ENCODE data around the gene MICALL2. TPM values are rescaled to one million over a fixed set of nuclear protein-coding genes. Genes with fewer than 3 reads are reported as not detected.

Gene MICALL2
- total RNA-seq, 1 donor from 2014 or later, result 4.2 TPM

DNA sequence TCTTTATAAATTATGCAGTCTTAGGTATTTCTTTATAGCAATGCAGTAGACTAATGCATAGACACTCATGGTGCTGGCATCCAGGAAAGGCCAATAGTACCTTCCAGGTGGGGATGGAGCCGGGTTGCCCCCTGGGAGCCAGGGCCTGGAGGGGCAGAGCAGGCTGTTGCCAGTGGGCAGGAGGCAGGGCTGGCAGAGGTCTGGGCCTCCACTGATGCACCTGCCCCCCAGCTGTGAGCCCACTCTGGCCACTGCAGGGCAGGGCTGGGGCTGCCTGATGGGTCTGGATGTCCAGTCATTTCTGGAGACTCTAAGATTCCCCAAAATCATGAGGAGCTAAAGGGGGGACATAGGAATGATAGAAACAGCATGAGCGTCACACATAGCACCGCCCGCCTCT, 66.7 kb downstream of the MICALL2 start:
- no peak for DNase-seq

GRCh38 chr7:1391449-1391848, 67.8 kb downstream of the MICALL2 start:
- no peak for DNase-seq

DNA sequence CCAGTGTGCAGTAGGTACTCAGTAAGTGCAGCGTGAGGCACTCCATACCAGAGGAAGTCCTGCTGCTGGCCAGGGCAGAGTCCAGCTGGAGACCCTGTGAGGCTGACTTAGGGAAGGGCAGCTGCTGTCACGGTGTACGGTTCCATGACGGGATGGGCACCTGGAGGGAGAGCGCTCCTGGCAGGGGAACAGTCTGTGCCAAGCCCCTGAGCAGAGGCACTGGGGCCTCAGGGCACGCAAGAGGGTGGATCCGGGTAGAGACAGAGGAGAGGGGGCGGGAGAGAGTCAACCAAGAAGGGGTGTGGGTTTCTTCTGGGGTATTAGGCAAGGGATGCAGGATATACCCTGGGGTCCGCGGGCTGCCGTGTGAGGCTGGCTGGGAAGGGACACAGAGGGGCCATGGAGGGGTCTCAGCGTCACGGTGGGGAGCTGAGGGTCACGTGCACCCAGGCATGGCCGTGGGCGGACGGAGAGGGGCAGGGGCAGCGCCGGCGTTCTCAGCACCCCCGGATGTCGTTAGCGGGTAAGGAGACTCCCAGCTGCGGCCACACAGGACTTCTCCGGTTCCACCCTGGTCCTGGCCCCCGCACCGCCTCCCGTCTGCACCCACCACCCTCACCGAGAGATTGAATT, 70.5 kb downstream of the MICALL2 start:
- DNase-seq, result no peak

- no peak for DNase-seq
These were observed 71.1 kb downstream of the MICALL2 start for GRCh38 chr7:1388021-1388702.

DNA sequence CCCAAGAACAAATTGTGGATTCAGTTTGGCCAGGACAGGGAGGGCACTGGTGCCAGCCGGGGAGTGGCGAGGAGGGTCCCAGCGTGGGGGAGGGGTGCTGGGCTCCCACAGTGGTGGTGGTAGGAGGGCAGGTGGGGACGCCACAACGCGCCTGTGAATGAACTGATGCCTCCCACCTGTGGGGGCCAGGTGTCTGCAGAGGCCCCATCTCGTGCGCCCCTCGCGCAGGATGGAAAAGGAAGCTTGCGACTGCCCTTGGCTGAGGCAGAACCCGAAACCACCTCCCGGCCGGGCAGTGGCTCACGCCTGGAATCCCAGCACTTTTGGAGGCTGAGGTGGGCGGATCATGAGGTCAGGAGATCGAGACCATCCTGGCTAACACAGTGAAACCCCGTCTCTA, 72.0 kb downstream of the MICALL2 start:
- no peak for DNase-seq

DNA sequence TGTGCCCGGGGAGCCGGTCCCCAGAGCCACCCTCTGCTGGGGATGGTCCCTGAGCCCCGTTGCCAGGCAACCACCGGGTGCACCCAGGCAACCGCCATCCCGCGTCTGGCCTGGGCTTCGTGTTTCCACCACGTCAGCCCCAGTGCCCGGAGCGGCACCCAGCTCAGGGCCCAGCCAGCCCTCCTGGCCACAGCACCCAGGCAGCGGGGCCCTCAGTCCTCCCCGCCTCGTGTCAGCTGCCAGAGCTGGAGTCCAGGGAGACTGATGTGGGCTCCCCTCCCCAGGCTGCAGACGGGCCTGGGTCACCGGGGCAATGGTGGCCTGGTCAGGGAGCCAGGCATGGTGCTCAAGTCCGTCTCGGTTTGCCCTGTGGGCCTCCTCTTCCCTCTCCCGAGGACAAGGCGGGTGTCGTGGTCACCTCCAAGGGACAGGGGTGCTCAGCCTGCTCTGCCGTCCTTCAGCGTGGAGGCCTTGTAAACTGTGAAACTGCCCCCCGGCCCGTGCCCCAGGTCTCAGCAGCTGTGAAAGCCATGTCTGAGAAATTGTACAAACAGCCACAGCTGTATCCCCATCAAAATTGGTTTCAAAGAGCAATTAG, 72.5 kb downstream of the MICALL2 start:
- DNase-seq, result no peak

- DNase-seq, result no peak
These were observed 73.3 kb downstream of the MICALL2 start for GRCh38 chr7:1385809-1386622.

DNA sequence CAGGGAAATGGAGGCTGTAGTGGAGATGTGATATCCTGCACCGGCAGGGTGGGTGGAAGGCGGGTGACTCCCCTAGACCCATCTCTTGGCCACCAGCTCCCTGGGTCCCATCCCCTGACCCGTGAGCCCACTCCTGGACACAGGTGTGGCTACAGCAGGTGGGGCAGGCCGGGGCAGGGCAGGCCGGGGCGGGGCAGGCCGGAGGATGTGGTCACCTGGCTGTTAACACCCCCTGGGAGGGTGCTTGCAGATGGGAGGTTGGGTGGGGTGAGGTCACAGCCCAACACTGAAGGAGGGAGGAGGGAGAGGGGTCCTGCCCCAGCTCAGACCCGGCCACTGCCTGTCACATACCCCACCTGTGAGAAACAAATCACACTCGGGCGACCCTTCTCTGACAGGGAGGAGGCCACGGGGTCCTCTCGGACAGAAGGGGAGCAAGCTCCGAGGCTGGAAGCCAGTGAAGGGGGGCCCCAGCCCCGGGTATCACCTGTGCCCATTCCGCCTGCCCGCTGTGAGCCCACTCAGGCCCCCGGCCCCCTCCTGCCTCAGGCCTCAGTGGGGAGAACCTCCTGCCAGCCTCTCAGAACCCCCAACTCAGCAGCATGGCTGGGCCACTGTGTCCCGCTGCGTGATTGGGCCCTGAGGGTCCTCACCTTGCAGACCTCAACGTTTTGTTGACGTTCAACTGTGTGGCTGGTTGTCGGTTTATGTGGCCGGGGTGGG, 74.0 kb downstream of the MICALL2 start:
- DNase-seq, result no peak

Other genes starting within 250 kb of the MICALL2 start
- gene UNCX, start 226.6 kb downstream of the MICALL2 start, total RNA-seq, result not detected
- 15.8 TPM for gene INTS1, start 44.9 kb upstream of the MICALL2 start, total RNA-seq
- gene MAFK, start 71.2 kb upstream of the MICALL2 start, total RNA-seq, result 6.9 TPM
- gene TMEM184A, start 96.7 kb upstream of the MICALL2 start, total RNA-seq, result not detected
- 19.2 TPM for gene PSMG3, start 110.6 kb upstream of the MICALL2 start, total RNA-seq
- 9.5 TPM for gene ELFN1, start 210.8 kb upstream of the MICALL2 start, total RNA-seq